Ectodermal cell (in vitro differentiated cells): ENCODE measurements around the gene SDS.

Source experiments
- H3K27ac ChIP-seq: 2 replicates; pipeline ENCODE4 v1.7.0; 2013; ENCODE audit warnings: mild to moderate bottlenecking, low read depth, low read length; ENCODE audit not compliant: insufficient read depth, poor library complexity, severe bottlenecking
- H3K27me3 ChIP-seq: 2 replicates; pipeline ENCODE4 v1.7.0; 2013; ENCODE audit warnings: mild to moderate bottlenecking, low read length; ENCODE audit not compliant: insufficient read depth, control insufficient read depth, poor library complexity, severe bottlenecking
- H3K36me3 ChIP-seq: one replicate; pipeline ENCODE4 v1.7.0; 2013; ENCODE audit warnings: low read length; ENCODE audit not compliant: control insufficient read depth, insufficient read depth
- H3K4me1 ChIP-seq: one replicate; pipeline ENCODE4 v1.7.0; 2013; ENCODE audit warnings: low read length; ENCODE audit not compliant: control insufficient read depth, insufficient read depth
- H3K4me3 ChIP-seq: 2 replicates; pipeline ENCODE4 v1.7.0; 2013; ENCODE audit warnings: low read depth, low read length, control low read depth; ENCODE audit not compliant: insufficient read depth
- H3K9me3 ChIP-seq: 2 replicates; pipeline ENCODE4 v1.7.0; 2013; ENCODE audit warnings: mild to moderate bottlenecking, low read length, moderate library complexity; ENCODE audit not compliant: control insufficient read depth
- WGBS, 2 experiments: methylation state at CpG; one replicate each; pipeline ENCODE4 v1.1.7; 2013; ENCODE audit warnings: missing lambda C conversion rate in 2 of 2; 5-methylcytosine and 5-hydroxymethylcytosine counted together

Gene SDS

GRCh38 chr12:113414519-113415038 is 10.9 kb upstream of the SDS start:
- H3K36me3 ChIP-seq: no peaks in the 10 kb centered on the region
- no peaks in the 10 kb centered on the region for H3K27me3 ChIP-seq
- H3K4me3 ChIP-seq: no peak overlapping the region
- H3K4me1 ChIP-seq: no peaks in the 10 kb centered on the region
- H3K27ac ChIP-seq: no peak overlapping the region
- no peaks in the 10 kb centered on the region for H3K9me3 ChIP-seq
- WGBS, 2 experiments: 92 to 93% methylated on average over 9 of the region's 9 CpGs

GRCh38 chr12:113413488-113413939 is 9.8 kb upstream of the SDS start:
- WGBS, 2 experiments: 76 to 80% methylated on average over 11 of the region's 11 CpGs

GRCh38 chr12:113409462-113410124 is 5.9 kb upstream of the SDS start:
- 87% methylated on average over 9 of the region's 9 CpGs for WGBS, 2 experiments
- no peak overlapping the region for H3K4me3 ChIP-seq

More at GRCh38 chr12:113413488-113413939, 9.8 kb upstream of the SDS start:
- Histone ChIP-seq H3K4me1 (no peaks in the 10 kb centered on the region), H3K36me3 (no peaks in the 10 kb centered on the region), H3K27me3 (no peaks in the 10 kb centered on the region), H3K27ac (no peak overlapping the region), H3K4me3 (no peak overlapping the region), H3K9me3 (no peaks in the 10 kb centered on the region)

GRCh38 chr12:113408756-113409298 is 5.1 kb upstream of the SDS start:
- Histone ChIP-seq H3K4me1 (no peaks in the 10 kb centered on the region), H3K36me3 (no peaks in the 10 kb centered on the region)
- 92 to 97% methylated on average over 11 of the region's 11 CpGs for WGBS, 2 experiments

More at GRCh38 chr12:113409462-113410124, 5.9 kb upstream of the SDS start:
- Histone ChIP-seq H3K27me3 (no peaks in the 10 kb centered on the region), H3K36me3 (no peaks in the 10 kb centered on the region), H3K9me3 (no peaks in the 10 kb centered on the region), H3K4me1 (no peaks in the 10 kb centered on the region), H3K27ac (no peak overlapping the region)

GRCh38 chr12:113407931-113408600 is 4.4 kb upstream of the SDS start:
- Histone ChIP-seq H3K27me3 (no peaks in the 10 kb centered on the region), H3K4me3 (no peak overlapping the region), H3K27ac (no peak overlapping the region), H3K4me1 (no peaks in the 10 kb centered on the region), H3K9me3 (no peaks in the 10 kb centered on the region), H3K36me3 (no peaks in the 10 kb centered on the region)
- WGBS, 2 experiments: 90% methylated on average over 6 of the region's 6 CpGs

More at GRCh38 chr12:113408756-113409298, 5.1 kb upstream of the SDS start:
- H3K9me3 ChIP-seq: no peaks in the 10 kb centered on the region
- H3K27me3 ChIP-seq: no peaks in the 10 kb centered on the region
- no peak overlapping the region for H3K27ac ChIP-seq
- no peak overlapping the region for H3K4me3 ChIP-seq

GRCh38 chr12:113405694-113406093 is 2.0 kb upstream of the SDS start:
- WGBS, 2 experiments: 65 to 68% methylated on average over 3 of the region's 3 CpGs
- Histone ChIP-seq H3K9me3 (no peaks in the 10 kb centered on the region), H3K4me3 (no peak overlapping the region), H3K27ac (no peak overlapping the region), H3K4me1 (no peaks in the 10 kb centered on the region), H3K36me3 (no peaks in the 10 kb centered on the region), H3K27me3 (no peaks in the 10 kb centered on the region)

DNA sequence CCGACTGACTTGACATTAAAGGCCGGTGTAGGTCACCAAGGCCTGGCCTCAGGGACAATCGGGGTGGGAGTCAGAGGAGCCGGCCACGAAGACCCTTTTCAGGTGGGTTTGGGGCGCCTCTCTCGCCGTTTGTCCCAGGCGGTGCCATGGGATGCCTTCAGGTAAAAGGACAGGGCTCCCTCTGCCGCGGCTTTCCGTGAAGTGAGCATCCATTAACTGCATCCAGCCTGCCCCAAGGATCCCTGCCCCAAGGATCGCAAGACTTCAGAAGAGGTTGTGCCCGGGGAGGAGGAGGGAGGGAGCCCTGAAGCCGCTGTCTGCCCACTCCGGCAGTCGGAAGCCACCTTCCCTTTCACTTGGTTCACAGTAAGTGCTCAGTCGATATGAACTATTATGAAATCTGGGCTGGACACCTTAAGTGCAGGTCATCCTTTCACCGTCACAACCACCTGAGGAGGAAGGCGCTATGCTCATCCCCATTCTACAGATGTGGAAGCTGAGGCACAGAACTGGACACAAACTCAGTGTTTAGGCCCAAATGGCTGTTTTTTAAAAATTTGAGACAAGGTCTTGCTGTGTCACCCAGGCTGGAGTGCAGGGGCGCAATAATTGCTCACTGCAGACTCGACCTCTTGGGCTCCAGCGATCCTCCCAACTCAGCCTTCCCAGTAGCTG is 964 bp downstream of the SDS start:
- H3K4me1 ChIP-seq: no peaks in the 10 kb centered on the region
- no peaks in the 10 kb centered on the region for H3K36me3 ChIP-seq
- 93 to 94% methylated on average over 23 of the region's 23 CpGs for WGBS, 2 experiments
- no peak overlapping the region for H3K4me3 ChIP-seq
- H3K9me3 ChIP-seq: no peaks in the 10 kb centered on the region
- no peak overlapping the region for H3K27ac ChIP-seq
- no peaks in the 10 kb centered on the region for H3K27me3 ChIP-seq

- WGBS, 2 experiments: 89 to 90% methylated on average over 12 to 13 of the region's 13 CpGs
- Histone ChIP-seq H3K4me3 (no peak overlapping the region), H3K4me1 (no peaks in the 10 kb centered on the region), H3K9me3 (no peaks in the 10 kb centered on the region), H3K27ac (no peak overlapping the region), H3K36me3 (no peaks in the 10 kb centered on the region), H3K27me3 (no peaks in the 10 kb centered on the region)
These were observed 2.4 kb downstream of the SDS start for GRCh38 chr12:113401066-113402000.

GRCh38 chr12:113400362-113400761 is 3.3 kb downstream of the SDS start:
- Histone ChIP-seq H3K9me3 (no peaks in the 10 kb centered on the region), H3K27me3 (no peaks in the 10 kb centered on the region), H3K27ac (no peak overlapping the region), H3K4me1 (no peaks in the 10 kb centered on the region), H3K36me3 (no peaks in the 10 kb centered on the region), H3K4me3 (no peak overlapping the region)
- 87 to 91% methylated on average over 3 to 4 of the region's 4 CpGs for WGBS, 2 experiments
